Upper lobe of right lung (tissue), 1 donor: Measurements from ENCODE around the gene CEMIP2. TPM values are rescaled to one million over a fixed set of nuclear protein-coding genes. Genes with fewer than 3 reads are reported as not detected.

Source experiments
- ATAC-seq: fragments of 200-7000 bp; cut with Tn5 transposase; one replicate; pipeline ENCODE4 v1.9.1; 2020; ENCODE audit warnings: mild to moderate bottlenecking, moderate library complexity
- DNase-seq: peaks from one replicate; pipeline ENCODE4 v3.0.0-alpha.2; 2020
- H3K27ac ChIP-seq: fragments of 200-600 bp; one replicate; pipeline ENCODE4 v1.8.0; 2022
- H3K27me3 ChIP-seq: fragments of 200-600 bp; one replicate; pipeline ENCODE4 v1.8.0; 2022; ENCODE audit warnings: mild to moderate bottlenecking
- H3K36me3 ChIP-seq: fragments of 200-600 bp; one replicate; pipeline ENCODE4 v1.8.0; 2022
- H3K4me1 ChIP-seq: fragments of 200-600 bp; one replicate; pipeline ENCODE4 v1.8.0; 2022
- H3K4me3 ChIP-seq: fragments of 200-600 bp; one replicate; pipeline ENCODE4 v1.8.0; 2022; ENCODE audit warnings: mild to moderate bottlenecking
- H3K9me3 ChIP-seq: fragments of 200-600 bp; one replicate; pipeline ENCODE4 v1.8.0; 2022
- CTCF ChIP-seq: fragments of 200-600 bp; IDR thresholded peaks from one replicate; pipeline ENCODE4 v1.8.0; 2022; ENCODE audit warnings: antibody characterized with exemption
- intact Hi-C: fragments of 100-400 bp; cut with DNase I; formaldehyde crosslinking; loops from one replicate; pipeline ENCODE4 v1.11.0; 2022
- total RNA-seq: library from RNA; stranded (reverse); fragmentation: NEBNext Ultra II Directional; extraction: Animal tissue kit (Norgen Biotek cat#: 25700); gene quantifications from one replicate; pipeline ENCODE4 v1.2.1, GENCODE V29; 2021
- donor health status: DM: no; HTN: yes; CAD: no; lungs with severe emphysema.

Gene CEMIP2
- total RNA-seq, 1 donor from 2014 or later, result 219 TPM

- ATAC-seq (no peak), DNase-seq (no peak)
- peaks cover 24% of the 10 kb centered on the region for H3K4me1 ChIP-seq
- intact Hi-C loops, result no loop called here
- no peaks in the 10 kb centered on the region for H3K27me3 ChIP-seq
- TF ChIP-seq CTCF, result no peak
- H3K36me3 ChIP-seq, result no peaks in the 10 kb centered on the region
- H3K27ac ChIP-seq, result no peak overlapping the region
- no peak overlapping the region for H3K4me3 ChIP-seq
- H3K9me3 ChIP-seq, result no peaks in the 10 kb centered on the region
Measured at GRCh38 chr9:71644819-71645362, 123.4 kb downstream of the CEMIP2 start.

DNA sequence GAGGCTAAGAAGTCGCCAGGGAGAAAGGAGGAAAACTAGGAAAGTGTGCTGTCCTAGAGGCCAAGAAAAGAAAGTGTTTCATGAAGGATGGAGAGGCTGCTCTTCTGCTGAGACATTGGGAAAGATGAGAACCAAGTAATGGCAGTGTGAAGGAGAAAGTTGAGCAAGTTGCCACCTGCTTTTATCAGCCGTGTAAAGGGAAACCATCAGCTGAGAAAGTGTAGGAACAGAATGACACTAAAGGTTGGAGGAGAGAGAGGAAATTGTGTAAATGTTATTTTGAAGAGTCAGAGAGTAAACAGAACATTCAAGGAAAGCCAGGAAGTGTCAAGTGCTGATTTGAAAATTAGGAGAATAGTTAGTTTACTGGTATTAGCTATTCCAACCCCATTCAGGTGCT lies 125.0 kb downstream of the CEMIP2 start:
- ATAC-seq (no peak), DNase-seq (no peak)
- Histone ChIP-seq H3K36me3 (no peaks in the 10 kb centered on the region), H3K27me3 (no peaks in the 10 kb centered on the region), H3K9me3 (no peaks in the 10 kb centered on the region), H3K4me1 (peaks cover 28% of the 10 kb centered on the region), H3K4me3 (no peak overlapping the region), H3K27ac (no peak overlapping the region)
- TF ChIP-seq CTCF, result no peak
- intact Hi-C loops, result no loop called here

GRCh38 chr9:71642056-71642455 lies 126.3 kb downstream of the CEMIP2 start:
- Histone ChIP-seq H3K4me3 (no peak overlapping the region), H3K27ac (no peak overlapping the region), H3K36me3 (no peaks in the 10 kb centered on the region), H3K4me1 (peaks cover 18% of the 10 kb centered on the region), H3K27me3 (no peaks in the 10 kb centered on the region), H3K9me3 (no peaks in the 10 kb centered on the region)
- DNase-seq, result no peak
- no peak for TF ChIP-seq CTCF
- intact Hi-C loops, result no loop called here
- no peak for ATAC-seq

DNA sequence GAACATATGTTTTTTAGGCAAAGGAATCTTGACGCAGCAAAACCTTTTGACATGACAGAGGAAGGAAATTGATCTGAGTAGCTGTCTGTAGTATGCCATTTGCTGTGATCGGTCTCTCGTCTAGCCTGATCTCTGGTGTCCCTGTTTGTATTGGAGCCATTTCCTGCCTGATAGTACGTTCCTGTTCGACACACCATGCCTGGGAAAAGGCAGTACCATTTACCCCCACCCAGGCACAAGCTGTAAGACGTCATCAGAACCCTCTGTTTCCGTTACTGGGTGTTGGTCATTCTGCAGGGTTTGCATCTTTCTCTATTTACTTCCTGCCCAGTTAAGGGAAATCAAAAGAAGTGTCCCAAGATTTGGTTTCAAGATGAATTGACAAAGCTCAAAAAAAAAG lies 129.7 kb downstream of the CEMIP2 start:
- H3K27ac ChIP-seq, result peak overlapping the region; percentile 49
- intact Hi-C loops, result no loop called here
- ATAC-seq, result peak; percentile 90

GRCh38 chr9:71637926-71638325 lies 130.4 kb downstream of the CEMIP2 start:
- DNase-seq (no peak), ATAC-seq (no peak)
- Histone ChIP-seq H3K4me1 (peaks cover 10% of the 10 kb centered on the region), H3K9me3 (no peaks in the 10 kb centered on the region), H3K4me3 (peak overlapping the region; percentile 13), H3K27ac (peak overlapping the region; percentile 49), H3K36me3 (no peaks in the 10 kb centered on the region), H3K27me3 (no peaks in the 10 kb centered on the region)
- intact Hi-C loops, result no loop called here
- no peak for TF ChIP-seq CTCF

More for the DNA sequence above, 129.7 kb downstream of the CEMIP2 start:
- Histone ChIP-seq H3K4me1 (peaks cover 12% of the 10 kb centered on the region), H3K4me3 (peak overlapping the region; percentile 13), H3K9me3 (no peaks in the 10 kb centered on the region), H3K27me3 (no peaks in the 10 kb centered on the region), H3K36me3 (no peaks in the 10 kb centered on the region)
- TF ChIP-seq CTCF, result no peak
- DNase-seq, result no peak

- no peak overlapping the region for H3K4me3 ChIP-seq
- intact Hi-C loops, result no loop called here
- ATAC-seq (no peak), DNase-seq (no peak)
- no peak for TF ChIP-seq CTCF
- H3K36me3 ChIP-seq, result no peaks in the 10 kb centered on the region
- peaks cover 10% of the 10 kb centered on the region for H3K4me1 ChIP-seq
- no peak overlapping the region for H3K27ac ChIP-seq
- no peaks in the 10 kb centered on the region for H3K27me3 ChIP-seq
- no peaks in the 10 kb centered on the region for H3K9me3 ChIP-seq
Measured at GRCh38 chr9:71637375-71637774, 130.9 kb downstream of the CEMIP2 start.
